GM18520 (cell line): Measurements from ENCODE around the gene SPDYE3.
A peak's percentile ranks its signal among the peaks of the same experiment; 100 is the strongest.

Source experiments
- ATAC-seq: cut with Tn5 transposase; IDR thresholded peaks from one replicate; pipeline ENCODE4 v1.9.1; 2021; ENCODE audit not compliant: unreplicated experiment

Gene SPDYE3

GRCh38 chr7:100369105-100369504 lies 61.6 kb downstream of the SPDYE3 start:
- ATAC-seq, result peak; percentile 47

GRCh38 chr7:100370303-100370702 lies 62.8 kb downstream of the SPDYE3 start:
- no peak for ATAC-seq

GRCh38 chr7:100370746-100371145 lies 63.2 kb downstream of the SPDYE3 start:
- no peak for ATAC-seq

- ATAC-seq, result no peak
Observed at GRCh38 chr7:100371561-100372171, 64.2 kb downstream of the SPDYE3 start.
